Endothelial cell of umbilical vein (primary cell): ENCODE results near the gene NPTX1.

ENCODE experiments used
- CTCF ChIP-seq, 2 donors: IDR thresholded peaks; 1 replicate in 1 of 2; 2 replicates in 1 of 2; pipeline ENCODE4 v1.5.1; 2011; ENCODE audit warnings: low read length in 2 of 2, mild to moderate bottlenecking in 2 of 2, moderate library complexity in 2 of 2, control low read depth in 1 of 2, inconsistent platforms in 1 of 2, low read depth in 1 of 2; ENCODE audit not compliant: insufficient read depth in 1 of 2; ENCODE audit errors: extremely low read depth in 1 of 2
- EZH2 ChIP-seq: IDR thresholded peaks from 2 replicates; pipeline ENCODE4 v1.6.1; 2012; ENCODE audit warnings: borderline replicate concordance, low read depth, mild to moderate bottlenecking, moderate library complexity, low read length, inconsistent platforms; ENCODE audit not compliant: severe bottlenecking
- POLR2AphosphoS5 ChIP-seq: IDR thresholded peaks from 2 replicates; pipeline ENCODE4 v1.6.1; 2012; ENCODE audit warnings: low read depth, mild to moderate bottlenecking, control low read depth, low read length, moderate library complexity; ENCODE audit not compliant: insufficient read depth
- TF ChIP-seq, protein P1 (sequence below): IDR thresholded peaks from 2 replicates; pipeline ENCODE4 v1.6.1; 2011; ENCODE audit not compliant: insufficient read depth, insufficient read length

DNA sequence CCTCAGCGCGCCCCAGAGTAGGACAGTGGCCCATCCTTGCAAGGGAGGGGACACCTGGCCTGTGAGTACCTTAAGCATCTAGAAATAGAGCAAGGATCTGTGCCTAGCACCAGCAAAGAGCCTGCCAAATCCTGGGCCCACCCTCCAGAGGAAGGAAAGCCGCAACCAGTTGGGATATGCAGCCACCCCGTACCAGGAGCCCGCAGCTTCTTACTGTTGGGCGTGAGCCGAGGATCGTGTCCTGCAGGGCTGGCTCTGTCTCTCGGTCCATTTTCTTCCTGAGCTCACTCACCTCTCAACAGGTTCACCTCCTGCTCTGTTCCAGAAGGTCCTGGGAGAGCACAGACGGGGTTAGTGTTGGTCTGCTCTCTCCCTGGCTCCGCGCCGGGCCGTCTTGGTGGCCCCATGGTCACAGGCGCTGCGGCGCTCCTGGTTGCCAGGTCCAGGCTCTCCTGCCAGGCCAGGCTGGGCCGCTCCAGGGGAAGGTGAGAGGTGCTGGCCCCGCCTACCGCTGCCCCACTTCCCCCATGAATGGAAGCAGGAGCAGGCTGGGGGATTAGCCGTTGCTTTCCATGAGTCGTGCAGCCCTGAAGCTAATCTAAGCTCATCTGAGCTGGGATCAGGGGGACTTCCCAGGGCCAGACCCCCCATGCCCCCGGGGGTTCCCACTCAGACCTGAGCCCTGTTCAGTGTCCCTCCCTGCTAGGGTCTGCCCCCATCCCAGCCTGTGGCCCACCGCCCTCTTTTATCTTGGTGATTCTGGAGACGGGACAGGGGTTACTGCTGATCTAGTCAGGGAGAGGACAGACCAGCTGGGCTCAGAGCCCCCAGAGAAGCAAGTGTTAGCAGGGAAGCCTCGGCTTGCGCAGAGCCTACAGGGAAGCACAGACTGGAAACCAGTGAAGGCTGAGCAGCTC, 48.8 kb downstream of the NPTX1 start:
- TF ChIP-seq CTCF (IDR thresholded peaks at IDR 0.05; ENCODE audit: extremely low read depth in 1 of 2, insufficient read depth in 1 of 2, low read depth in 1 of 2, low read length in 2 of 2) (no peak), POLR2AphosphoS5 (no peak), EZH2 (no peak)
- TF ChIP-seq, protein P1, sequence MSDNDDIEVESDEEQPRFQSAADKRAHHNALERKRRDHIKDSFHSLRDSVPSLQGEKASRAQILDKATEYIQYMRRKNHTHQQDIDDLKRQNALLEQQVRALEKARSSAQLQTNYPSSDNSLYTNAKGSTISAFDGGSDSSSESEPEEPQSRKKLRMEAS: no peak
